ENCODE data around the gene NCKAP5.

NCKAP5 gene

DNA sequence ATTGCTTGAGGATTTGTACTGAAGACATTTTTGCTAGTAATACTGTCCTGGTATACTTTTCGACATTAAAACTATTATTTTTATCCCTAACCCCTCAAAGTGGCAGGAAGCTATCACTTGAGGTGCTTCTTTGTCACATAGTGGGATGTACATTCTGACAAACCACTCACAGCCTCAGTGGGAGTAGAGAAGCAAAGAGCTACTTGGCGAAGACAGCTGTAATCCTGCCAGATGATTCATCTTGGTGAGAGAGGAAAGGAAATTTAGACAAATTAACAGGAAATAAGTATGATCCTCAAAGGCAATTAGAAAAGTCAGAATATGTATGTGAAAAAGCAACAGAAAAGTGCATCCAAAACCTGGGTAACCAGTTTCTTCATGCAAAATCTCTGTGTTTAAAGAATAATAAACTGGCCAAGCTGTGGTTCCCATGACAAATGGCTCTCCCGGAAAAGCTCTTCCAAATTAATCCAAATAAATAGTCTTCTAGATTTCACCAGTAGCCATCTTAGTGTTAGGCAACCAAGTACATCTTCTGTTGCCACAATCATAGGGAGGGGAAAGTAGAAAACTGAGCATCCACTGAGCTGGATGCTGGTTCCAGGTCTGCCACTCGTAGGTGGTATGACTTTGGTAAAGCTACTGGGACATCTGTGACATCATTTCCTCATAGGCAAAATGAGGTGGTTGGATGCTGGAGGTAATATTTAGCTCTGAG lies 590.3 kb downstream of the NCKAP5 start:
- in situ Hi-C loops (cut with MboI; ENCODE audit: low sequenced_read_pairs) = no loop called here

DNA sequence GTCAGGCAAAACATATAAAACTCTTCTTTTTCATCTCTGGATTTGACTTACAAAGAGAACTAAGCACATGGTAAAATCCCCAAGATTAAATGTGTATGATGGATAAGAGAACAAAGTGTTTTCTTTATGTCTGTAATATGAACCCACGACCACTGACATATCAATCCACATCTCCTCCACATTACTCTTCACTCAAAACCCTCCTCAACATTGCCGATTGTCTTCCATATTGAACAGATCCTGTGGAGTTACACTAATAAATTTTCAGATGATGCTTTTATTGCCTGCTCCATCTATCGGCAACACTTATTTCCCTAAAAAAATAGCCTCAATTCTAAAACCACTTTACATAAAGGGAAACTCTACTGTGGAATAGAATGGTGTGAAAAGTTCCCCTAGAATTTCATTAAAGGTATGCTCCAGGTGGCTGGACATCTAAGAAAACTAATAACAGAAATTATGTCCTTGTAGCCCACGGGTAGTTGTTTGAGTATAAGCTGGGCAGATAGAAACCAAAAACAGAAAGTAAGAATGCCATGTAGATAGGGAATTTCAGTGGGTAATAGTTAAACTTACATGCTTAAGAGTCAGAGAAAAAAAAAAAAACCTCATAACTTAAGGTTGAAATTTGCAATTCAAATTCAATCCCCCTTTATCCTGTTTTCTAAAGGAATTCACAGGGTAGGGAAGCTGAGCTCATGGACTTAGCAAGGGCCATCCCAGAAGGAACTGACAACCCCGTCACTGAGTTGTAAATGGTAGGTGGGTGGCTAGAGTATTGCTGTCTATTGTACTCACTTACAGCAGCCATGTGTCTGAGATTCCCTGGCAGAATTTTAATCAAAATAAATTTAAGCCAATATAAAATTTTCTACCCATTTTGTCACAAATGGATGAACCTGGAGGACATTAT lies 592.8 kb downstream of the NCKAP5 start:
- in situ Hi-C loops (cut with MboI; ENCODE audit: low sequenced_read_pairs) = no loop called here

DNA sequence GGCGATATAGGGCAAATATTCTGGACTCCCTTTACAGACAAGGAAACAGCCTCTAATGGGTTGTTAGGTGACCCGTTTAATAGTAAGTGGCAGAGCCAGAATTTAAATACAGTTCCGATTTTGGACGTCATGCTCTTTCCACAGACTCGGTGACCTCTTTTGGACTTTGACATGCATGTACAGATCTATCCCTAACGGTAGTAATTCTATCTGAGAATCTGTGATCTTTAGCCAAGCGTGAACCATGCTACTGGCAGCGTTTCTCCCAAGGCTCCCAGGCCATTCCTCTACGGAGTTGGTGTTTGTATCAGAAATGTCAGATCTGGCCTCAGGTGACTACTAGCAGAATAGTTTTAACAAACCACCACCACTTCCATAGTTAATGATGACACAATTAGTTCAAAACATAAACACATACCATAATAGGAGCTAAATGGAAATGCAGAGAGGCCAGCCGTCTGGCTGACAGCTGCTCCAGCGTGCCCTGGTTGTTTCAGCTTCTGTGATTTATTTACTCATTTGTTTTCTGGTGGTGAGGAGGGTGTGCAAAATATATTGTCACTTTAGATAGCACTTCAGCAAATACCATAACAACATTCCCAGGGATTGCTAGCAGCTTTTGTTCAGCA lies 593.7 kb downstream of the NCKAP5 start:
- in situ Hi-C loops (cut with MboI; ENCODE audit: low sequenced_read_pairs) = no loop called here

DNA sequence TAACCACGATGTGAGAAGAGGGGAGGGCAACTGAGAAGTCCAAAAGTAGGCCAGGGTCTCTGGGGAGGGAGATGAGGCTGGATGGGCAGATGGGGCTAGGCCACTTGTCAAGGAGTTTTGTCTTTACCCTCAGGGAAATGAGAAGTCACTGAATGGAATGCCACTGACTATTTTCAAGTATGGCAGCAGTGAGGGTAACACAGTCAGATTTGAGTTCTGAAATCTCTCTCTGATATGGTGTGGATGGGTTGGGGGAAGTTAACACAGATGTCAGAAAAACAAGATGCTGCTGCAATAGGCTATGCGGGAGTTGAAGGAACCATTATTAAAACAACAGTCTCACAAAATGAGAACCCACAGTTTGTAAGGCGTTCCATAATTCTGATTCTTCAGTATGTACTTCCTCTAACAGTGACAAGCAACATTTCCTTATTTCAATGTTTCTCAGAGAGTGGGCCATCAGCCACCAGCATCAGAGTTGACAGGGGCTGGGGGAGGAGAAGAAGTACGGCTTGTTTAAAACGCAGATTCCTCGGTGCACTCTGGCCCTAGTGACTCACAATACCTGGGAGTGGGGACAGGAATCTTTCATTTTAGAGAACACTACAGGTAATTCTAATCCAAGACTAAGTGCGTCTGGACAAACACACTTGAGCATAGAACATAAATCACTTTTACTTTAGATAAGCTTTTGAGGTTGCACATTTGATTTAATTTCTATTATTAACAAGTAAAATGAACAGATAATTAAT lies 596.8 kb downstream of the NCKAP5 start:
- in situ Hi-C loops (cut with MboI; ENCODE audit: low sequenced_read_pairs) = no loop called here

DNA sequence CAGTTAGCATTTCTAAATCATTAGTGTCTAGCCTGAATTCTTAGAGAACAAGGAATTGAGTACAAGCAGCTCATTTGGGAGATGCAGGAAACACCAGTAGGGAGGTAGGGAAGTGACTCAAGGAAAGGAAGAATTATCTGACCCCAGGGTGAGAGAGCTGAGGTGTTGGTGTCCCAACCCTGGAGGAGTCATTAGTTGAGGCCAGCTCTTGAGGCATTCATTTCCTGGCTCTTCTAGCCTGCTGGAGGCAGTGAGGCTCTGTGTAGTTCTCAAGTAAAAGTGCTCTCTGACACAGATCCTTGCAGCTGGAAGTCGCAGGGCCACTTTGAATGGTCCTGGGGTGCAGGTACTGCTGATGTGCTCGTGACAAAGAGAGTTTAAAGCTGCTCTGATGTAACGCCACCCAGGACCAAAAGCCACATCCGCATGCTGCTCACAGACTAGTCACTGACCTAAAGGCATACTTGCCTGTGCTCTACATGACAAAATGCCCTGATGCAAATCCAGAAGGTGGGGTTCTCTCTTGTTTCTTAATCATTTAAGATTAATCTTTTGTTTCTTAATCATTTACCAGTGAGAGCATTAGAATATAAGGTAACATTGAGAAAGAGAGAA lies 598.8 kb downstream of the NCKAP5 start:
- in situ Hi-C loops (cut with MboI; ENCODE audit: low sequenced_read_pairs) = no loop called here

DNA sequence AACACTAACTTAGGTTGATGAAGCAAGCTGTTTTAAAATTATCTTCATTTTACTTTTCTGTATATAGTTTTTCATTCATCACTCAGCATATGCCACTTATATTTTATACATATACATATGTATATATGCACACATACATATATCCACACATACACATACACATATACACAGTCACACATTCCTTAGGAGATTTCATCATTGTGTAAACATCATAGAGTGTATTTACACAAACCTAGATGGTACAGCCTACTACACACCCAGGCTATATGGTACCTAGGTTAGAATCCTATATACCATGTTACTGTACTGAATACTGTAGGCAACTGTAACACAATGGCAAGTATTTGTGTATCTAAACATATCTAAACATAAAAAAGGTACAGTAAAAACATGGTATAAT lies 602.8 kb downstream of the NCKAP5 start:
- in situ Hi-C loops (cut with MboI; ENCODE audit: low sequenced_read_pairs) = no loop called here

DNA sequence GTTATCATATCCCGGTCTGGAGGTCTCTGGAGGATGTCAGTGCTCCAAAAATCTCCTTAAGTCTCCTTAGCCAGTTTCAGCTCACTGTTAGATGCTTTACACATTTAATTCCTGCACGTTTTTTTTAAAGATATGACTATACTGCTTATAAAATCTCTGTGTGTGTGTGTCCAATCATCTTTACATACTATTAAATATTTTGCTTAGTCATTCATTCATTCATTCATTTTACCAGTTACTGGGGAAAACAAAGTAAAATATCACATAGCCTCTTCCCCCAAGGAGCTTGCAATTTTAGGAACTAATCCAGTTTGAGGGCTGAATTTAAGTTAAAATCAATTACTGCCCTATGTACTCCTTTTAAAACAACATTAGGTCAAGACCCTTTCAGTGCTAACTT lies 605.1 kb downstream of the NCKAP5 start:
- in situ Hi-C loops (cut with MboI; ENCODE audit: low sequenced_read_pairs) = no loop called here

DNA sequence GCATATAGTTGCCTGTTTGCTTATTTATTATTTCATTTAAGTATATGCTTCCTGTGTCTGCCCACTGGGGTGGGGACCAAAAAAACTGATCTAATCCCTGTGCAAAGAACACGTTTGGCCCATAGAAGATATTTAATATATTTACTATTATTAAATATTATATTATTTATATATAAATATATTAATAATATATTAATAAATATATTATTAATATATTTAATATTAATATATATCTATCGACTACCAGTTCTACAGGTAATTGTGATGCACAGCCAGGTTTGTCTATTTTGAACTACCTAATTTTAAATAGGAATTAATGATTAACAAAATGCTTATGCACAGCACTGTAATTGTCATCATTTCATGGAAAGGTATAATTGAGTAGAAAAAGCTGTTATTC lies 609.4 kb downstream of the NCKAP5 start:
- in situ Hi-C loops (cut with MboI; ENCODE audit: low sequenced_read_pairs) = no loop called here

DNA sequence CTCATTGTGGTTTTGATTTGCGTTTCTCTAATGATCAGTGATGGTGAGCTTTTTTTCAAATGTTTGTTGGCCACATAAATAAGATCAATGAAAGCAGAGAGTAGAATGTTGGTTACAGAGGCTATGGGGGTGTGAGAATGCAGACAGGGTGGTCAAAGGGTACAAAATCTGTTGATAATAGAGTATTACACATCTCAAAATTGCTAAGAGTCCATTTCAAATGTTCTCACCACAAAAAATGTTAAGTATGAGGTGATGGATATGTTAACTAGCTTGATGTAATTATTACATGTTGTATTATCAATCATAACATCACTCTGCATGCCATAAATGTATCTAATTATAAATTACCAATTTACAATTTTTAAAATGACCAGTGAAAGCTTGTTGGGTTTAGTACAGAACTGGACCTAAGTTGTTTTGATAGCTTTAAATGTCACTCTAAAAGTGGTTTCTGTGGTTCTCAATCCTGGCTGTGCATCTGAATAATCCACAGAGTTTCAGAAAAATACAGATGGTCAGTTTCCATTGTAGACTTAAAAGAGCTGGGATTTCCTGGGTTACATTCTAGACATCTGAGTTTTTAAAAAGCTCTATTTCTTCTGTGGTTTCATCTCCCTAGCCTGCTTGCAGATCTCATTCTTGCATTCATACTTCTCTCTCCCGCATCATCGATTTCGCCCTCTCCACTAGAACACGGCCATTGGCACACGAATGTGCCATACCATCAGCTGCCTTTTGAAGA lies 612.2 kb downstream of the NCKAP5 start:
- in situ Hi-C loops (cut with MboI; ENCODE audit: low sequenced_read_pairs) = no loop called here

DNA sequence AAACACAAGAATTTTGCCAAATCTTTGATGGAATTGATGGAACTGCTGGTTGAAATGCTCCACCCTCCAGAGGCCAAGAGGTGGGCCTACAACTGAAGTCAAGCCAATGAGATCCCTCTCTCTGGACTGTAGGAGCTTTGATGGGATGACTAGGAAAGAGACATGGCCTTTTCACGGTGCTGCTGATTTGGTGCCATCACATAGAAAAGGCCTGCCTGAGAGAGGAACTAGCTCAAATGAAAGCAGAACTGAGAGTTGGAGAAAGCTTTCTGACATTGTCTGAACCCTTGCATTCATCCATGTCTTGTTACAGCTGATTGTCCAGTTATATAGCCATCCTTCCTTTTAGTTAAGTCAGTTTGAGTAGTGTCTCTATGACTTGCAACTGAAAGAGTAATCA lies 614.5 kb downstream of the NCKAP5 start:
- in situ Hi-C loops (cut with MboI; ENCODE audit: low sequenced_read_pairs) = no loop called here

DNA sequence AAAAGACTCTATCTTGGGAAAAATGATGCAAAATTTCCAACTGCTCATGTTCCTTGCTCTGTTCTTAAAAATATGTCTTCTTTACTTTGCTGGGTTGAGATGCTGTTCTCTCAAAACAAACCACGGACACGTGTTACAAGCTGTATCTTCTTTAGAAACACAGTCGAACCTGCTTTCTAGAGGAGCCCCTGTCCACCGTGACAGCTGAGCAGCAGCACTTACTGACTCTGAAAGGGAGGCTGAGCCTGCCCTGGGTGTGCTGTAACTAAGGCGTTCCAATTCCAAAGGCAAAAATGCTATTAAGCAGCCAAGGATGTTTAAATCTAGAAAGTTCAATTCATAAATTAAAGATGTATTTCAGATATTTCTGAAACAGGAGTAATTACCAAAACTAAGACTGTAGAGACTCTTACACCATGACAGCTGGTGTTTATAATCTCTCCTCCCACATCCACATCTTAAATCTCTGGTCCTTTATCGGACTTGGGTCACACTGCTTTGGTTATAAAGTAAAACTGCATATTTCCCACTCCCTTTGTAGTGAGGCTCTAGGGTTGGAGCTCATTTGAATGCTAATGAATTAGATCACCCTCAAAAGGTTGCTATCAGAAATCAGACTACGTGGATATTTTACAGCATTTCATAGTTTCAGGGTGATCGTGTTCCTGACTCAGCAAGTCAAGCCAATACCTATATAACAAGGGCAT lies 617.1 kb downstream of the NCKAP5 start:
- in situ Hi-C loops (cut with MboI; ENCODE audit: low sequenced_read_pairs) = no loop called here

DNA sequence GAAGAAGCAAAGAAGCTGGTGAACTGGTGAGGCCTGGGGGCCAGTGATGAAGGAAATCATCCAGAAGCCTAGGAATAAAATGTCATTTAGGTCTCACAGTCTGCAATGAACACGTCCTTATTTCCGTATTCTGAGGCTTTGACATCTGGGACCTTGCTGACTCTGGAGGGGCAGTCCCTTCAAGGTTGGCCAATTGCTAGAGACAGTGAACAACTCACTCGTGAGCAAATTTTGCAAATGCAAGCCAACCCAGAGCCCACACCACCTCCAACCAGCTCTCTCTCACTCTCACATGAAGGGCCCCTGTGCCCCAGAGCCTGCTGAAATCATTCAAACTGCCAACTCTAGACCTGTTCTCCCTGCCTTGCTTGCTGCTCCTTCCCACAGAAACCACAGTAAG lies 619.2 kb downstream of the NCKAP5 start:
- in situ Hi-C loops (cut with MboI; ENCODE audit: low sequenced_read_pairs) = no loop called here

DNA sequence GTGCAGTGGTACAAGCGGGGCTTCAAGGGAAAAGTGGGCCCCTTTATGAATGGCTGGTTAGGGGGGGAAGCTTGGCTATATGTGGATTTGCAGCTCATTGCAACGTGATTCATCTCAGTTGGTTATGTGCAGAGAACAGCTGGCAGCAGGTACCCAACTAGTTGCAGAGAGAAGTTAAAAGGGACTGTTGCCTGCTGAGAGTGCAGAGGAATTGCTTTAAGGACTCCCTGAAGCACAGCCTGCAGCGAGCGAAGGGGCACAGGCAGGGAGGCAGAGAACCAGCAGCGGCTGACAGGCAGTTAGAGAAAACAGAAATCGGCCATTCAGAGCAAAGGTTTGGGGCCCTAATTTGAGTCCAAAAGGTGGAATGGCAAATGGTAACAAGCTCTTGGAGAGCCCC lies 620.1 kb downstream of the NCKAP5 start:
- in situ Hi-C loops (cut with MboI; ENCODE audit: low sequenced_read_pairs) = no loop called here

DNA sequence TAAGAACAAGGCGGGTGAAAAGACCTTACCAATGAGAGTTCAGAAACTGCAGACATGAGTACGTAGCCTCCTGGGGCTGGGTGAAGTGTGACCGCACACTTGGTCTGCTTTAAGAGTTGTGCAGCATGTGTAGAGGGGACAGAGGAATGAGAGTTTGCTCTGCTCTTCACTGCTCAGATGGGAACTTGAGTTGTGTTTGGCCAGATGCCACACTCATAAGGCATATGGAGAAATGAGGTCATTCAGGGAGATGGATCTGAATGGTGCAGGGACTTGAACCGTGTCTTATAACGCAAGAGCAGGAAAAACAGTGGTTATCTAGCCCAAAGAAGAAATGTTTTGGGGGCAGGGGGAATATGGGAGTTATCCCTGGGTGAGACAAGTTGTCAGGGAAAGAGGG lies 624.4 kb downstream of the NCKAP5 start:
- in situ Hi-C loops (cut with MboI; ENCODE audit: low sequenced_read_pairs) = no loop called here

DNA sequence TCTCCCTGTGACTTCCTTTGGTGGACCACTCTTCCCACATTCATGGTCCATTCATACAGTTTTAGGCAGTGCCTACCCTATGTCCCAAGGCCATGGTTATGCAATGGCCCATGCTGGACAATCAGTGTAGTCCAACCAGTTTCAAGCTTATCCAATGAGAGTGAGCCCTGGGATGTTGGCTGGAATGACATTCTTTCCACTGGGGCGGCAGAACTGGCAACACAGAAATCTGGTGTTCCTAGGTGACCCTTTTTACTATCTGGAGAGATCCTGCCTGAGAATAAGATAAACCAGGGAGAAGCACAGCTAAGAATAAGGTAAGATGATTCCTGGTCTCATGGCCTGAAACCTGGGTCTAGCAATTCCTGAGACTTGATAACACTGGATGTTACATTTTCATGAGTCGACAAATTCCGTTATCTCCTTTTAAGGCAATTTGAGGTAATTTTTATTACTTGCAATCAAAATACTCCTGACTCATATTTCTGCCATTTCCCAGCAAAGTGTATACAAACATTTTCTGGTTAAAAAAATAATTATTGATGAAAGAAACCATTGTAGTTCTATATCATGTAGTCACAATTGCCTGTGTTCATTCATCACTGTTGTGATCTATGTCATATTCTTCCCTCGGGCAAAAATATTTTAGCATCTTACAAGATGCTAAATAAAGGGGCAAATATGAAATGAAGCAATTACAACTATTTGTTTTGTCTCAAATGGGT lies 626.8 kb downstream of the NCKAP5 start:
- in situ Hi-C loops (cut with MboI; ENCODE audit: low sequenced_read_pairs) = no loop called here

DNA sequence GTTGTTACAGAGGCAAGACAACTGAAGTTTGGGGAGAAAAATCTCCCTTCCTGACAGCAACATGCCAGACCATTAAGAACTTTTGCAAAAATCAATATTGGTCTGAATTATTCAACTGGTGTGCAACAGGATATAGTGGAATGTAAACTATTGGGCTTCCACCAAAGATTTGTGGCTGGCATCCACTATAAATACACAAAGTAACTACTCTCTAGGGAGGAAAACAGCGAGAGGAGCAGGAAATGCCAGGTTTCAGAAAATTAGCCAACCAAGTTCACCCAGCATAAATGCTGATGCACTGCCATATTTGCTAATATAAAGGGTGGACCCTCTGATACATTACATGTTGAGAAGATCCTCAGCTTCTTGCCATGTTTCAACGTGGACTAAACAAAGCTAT lies 630.6 kb downstream of the NCKAP5 start:
- in situ Hi-C loops (cut with MboI; ENCODE audit: low sequenced_read_pairs) = no loop called here

DNA sequence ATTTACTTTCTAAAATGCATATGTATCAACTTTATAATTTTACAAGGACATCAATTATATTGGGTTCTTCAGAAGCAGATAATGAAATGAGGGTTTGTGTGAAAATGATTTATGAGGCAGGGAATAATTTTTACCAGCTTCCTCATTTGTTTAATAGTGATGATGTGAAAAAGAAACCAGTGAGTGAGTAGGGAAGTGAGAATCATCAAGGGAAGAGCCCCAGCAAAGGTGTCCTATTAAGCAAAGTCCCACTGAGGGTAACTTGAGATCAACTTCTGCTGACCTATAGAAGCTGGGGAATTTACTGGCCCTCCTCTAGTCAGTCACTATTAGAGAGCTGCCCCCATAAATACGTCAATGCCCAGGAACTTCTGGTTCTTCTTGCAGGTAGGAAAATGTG lies 631.5 kb downstream of the NCKAP5 start:
- in situ Hi-C loops (cut with MboI; ENCODE audit: low sequenced_read_pairs) = no loop called here

DNA sequence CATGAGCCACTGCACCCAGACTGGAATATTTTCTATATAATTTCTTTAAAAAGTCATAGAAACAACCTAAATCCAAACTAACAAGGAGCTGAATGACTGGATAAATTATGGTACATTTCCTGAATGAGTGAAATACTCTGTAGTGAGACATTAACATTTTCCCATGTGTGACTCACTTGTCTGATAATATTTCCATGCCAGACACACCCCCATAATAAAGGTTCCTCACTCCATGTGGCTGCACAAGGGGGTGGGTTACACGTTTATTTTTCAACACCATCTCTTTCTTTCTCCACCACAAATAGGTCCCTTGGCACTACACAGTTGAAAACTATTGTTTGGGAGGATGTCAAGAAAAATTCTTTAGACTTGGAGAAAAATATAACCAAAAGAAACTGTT lies 632.0 kb downstream of the NCKAP5 start:
- in situ Hi-C loops (cut with MboI; ENCODE audit: low sequenced_read_pairs) = no loop called here

DNA sequence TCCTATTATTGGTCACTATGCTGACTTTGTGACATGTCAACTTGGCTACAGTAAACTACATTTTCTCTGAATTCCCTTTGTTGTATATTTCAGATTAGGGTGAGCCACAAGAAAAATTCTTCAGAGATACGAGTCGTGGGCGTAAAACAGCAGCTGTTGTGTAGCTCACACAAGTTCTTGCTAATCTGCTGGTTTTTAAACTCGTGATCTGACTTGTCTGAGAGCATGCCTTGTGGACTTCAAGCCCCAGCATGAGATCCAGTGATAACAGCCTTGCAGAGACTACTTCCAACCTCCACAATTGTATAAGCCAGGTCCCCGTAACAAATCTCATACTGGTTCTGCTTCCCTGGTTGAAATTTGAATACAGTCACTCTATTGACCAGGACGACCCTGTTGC lies 638.5 kb downstream of the NCKAP5 start:
- in situ Hi-C loops (cut with MboI; ENCODE audit: low sequenced_read_pairs) = no loop called here
